GM12801 (cell line): ENCODE measurements around the gene CD177.

ENCODE experiments used
- CTCF ChIP-seq: IDR thresholded peaks from one replicate; pipeline ENCODE4 v1.5.1; 2011; ENCODE audit warnings: control low read depth; ENCODE audit not compliant: insufficient read length; ENCODE audit errors: extremely low read depth

CD177 gene

DNA sequence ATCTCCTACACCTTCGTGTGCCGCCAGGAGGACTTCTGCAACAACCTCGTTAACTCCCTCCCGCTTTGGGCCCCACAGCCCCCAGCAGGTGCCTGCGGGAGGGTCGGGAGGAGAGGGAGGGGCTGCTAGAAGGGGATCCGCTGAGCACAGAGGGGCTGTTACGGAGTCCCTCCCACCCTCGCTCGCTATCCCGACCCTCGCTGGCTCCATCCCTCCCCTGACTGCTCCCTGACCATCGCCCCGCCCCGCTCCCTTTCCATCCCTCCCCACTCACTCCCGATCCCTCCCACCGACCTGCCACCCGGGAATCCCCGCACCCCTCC lies 780 bp downstream of the CD177 start:
- TF ChIP-seq CTCF: no peak

GRCh38 chr19:43362179-43362578 lies 8.7 kb downstream of the CD177 start:
- TF ChIP-seq CTCF: no peak

- TF ChIP-seq CTCF: no peak
Measured at GRCh38 chr19:43362745-43363144, 9.3 kb downstream of the CD177 start.

GRCh38 chr19:43367822-43368221 lies 14.3 kb downstream of the CD177 start:
- TF ChIP-seq CTCF: no peak

DNA sequence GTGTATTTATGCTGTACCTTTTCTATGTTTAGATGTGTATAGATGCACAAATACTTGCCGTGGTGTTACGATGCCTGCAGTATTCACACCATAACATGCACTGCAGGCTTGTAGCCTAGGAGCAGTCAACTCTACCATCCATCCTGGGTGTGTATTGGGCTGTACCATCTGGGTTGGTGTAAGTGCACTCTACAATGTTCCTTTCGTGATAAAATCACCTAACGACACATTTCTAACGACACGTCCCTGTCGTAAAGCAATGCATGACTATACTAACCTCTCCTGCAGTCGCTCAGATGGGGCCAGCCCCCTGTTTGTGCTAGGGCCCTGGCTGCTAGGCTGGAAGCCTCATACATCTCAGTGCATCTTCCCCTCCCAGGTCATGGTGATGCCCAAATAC lies 18.4 kb downstream of the CD177 start:
- no peak for TF ChIP-seq CTCF

GRCh38 chr19:43372462-43372861 lies 19.0 kb downstream of the CD177 start:
- TF ChIP-seq CTCF: no peak

DNA sequence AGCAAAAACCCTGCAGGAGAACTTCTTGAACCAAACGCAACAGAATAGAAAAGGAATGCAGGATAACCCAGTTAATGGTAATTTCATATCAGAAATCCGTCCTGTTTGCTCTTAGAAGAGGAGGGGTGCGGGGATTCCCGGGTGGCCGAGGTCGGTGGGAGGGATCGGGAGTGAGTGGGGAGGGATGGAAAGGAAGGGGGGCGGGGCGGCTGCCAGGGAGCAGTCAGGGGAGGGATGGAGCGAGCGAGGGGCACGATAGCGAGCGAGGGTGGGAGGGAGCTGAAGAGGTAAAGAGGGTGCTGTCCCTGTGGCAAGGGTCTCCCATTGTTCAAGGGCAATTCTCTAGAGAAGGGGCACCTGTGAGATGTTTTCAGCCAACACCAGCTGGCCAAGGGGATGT lies 26.5 kb downstream of the CD177 start:
- no peak for TF ChIP-seq CTCF

GRCh38 chr19:43380771-43381386 lies 27.4 kb downstream of the CD177 start:
- no peak for TF ChIP-seq CTCF
